22Rv1 (cell line): Measurements from ENCODE around the gene CUL9.

ENCODE experiments used
- CTCF ChIP-seq: fragments of 450-650 bp; IDR thresholded peaks from 2 replicates; pipeline ENCODE4 v1.5.1; 2017; ENCODE audit warnings: mild to moderate bottlenecking
- ZFX ChIP-seq: fragments of 450-650 bp; IDR thresholded peaks from 2 replicates; pipeline ENCODE4 v1.6.1; 2017; ENCODE audit warnings: antibody characterized with exemption, borderline replicate concordance

GRCh38 chr6:43265564-43265963, 83.6 kb downstream of the CUL9 start:
- TF ChIP-seq CTCF (no peak), ZFX (no peak)
